Endothelial cell (in vitro differentiated cells): ENCODE measurements around the gene MLEC. TPM values are rescaled to one million over a fixed set of nuclear protein-coding genes. Genes with fewer than 3 reads are reported as not detected.
A peak's percentile ranks its signal among the peaks of the same experiment; 100 is the strongest.

Experiments
- DNase-seq: peaks from one replicate; pipeline ENCODE4 v3.0.0; 2021; ENCODE audit warnings: low spot score
- H3K27ac Mint-ChIP-seq: one replicate; pipeline ENCODE4 v1.8.0; 2021; ENCODE audit warnings: mixed read lengths, inconsistent platforms; ENCODE audit not compliant: unreplicated experiment
- H3K27me3 Mint-ChIP-seq: one replicate; pipeline ENCODE4 v1.8.0; 2021; ENCODE audit warnings: mild to moderate bottlenecking, moderate library complexity, mixed read lengths, inconsistent platforms; ENCODE audit not compliant: unreplicated experiment
- H3K36me3 Mint-ChIP-seq: one replicate; pipeline ENCODE4 v1.8.0; 2021; ENCODE audit warnings: mild to moderate bottlenecking, low read depth, mixed read lengths, inconsistent platforms; ENCODE audit not compliant: unreplicated experiment
- H3K4me1 Mint-ChIP-seq: one replicate; pipeline ENCODE4 v1.8.0; 2021; ENCODE audit warnings: mild to moderate bottlenecking, mixed read lengths, inconsistent platforms; ENCODE audit not compliant: unreplicated experiment
- H3K4me3 Mint-ChIP-seq: one replicate; pipeline ENCODE4 v1.8.0; 2021; ENCODE audit warnings: mild to moderate bottlenecking, mixed read lengths, inconsistent platforms; ENCODE audit not compliant: unreplicated experiment
- H3K9me3 Mint-ChIP-seq: one replicate; pipeline ENCODE4 v1.8.0; 2021; ENCODE audit warnings: mixed read lengths, inconsistent platforms; ENCODE audit not compliant: unreplicated experiment
- CTCF ChIP-seq: fragments of 200-600 bp; sonication (generic); IDR thresholded peaks from one replicate; pipeline ENCODE4 v1.5.0; 2021; ENCODE audit warnings: antibody characterized with exemption; ENCODE audit not compliant: unreplicated experiment
- total RNA-seq: library from RNA; stranded (reverse); fragmentation: NEBNext Ultra II Directional; extraction: Animal tissue kit (Norgen Biotek cat#: 25700); gene quantifications from one replicate; pipeline ENCODE4 v1.2.1, GENCODE V29; 2021; ENCODE audit not compliant: unreplicated experiment

MLEC gene
- total RNA-seq, 1 donor from 2014 or later: 124 TPM

GRCh38 chr12:120649442-120650232 lies 37.3 kb upstream of the MLEC start:
- no peak overlapping the region for H3K4me3 Mint-ChIP-seq
- peak; percentile 16 for TF ChIP-seq CTCF
- no peaks in the 10 kb centered on the region for H3K36me3 Mint-ChIP-seq
- DNase-seq: no peak
- H3K9me3 Mint-ChIP-seq: no peaks in the 10 kb centered on the region
- H3K27me3 Mint-ChIP-seq: peaks cover 14% of the 10 kb centered on the region
- no peak overlapping the region for H3K27ac Mint-ChIP-seq
- H3K4me1 Mint-ChIP-seq: peaks cover 14% of the 10 kb centered on the region

DNA sequence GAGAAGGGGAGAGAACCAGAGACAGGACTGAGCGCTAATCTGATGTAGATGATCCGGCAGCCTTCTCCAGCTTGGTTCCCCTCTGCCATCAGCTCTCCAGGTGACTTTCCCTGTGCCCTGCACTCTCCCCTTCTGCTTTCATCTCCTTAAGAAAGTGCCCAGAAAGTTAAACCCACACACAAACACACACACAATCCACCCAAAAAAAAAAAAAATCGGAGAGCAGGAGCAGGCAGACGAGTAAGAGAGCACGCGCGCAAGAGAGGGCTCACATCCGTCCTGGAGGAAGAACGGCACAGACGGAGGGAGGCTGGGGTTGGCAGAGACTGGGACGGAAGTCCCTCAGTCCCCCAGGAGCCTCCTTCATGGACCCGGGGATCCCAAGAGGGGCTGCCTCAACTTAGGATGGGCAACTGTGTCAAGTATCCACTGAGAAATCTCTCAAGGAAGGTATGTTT lies 36.7 kb upstream of the MLEC start:
- Mint-ChIP-seq H3K36me3 (no peaks in the 10 kb centered on the region), H3K4me3 (no peak overlapping the region), H3K4me1 (peaks cover 14% of the 10 kb centered on the region), H3K27ac (no peak overlapping the region), H3K27me3 (peaks cover 13% of the 10 kb centered on the region), H3K9me3 (no peaks in the 10 kb centered on the region)
- no peak for TF ChIP-seq CTCF
- DNase-seq: no peak

GRCh38 chr12:120651821-120652220 lies 35.1 kb upstream of the MLEC start:
- Mint-ChIP-seq H3K36me3 (no peaks in the 10 kb centered on the region), H3K4me1 (peaks cover 14% of the 10 kb centered on the region), H3K27me3 (peaks cover 10% of the 10 kb centered on the region), H3K4me3 (no peak overlapping the region), H3K27ac (no peak overlapping the region), H3K9me3 (no peaks in the 10 kb centered on the region)
- no peak for TF ChIP-seq CTCF
- DNase-seq: no peak

DNA sequence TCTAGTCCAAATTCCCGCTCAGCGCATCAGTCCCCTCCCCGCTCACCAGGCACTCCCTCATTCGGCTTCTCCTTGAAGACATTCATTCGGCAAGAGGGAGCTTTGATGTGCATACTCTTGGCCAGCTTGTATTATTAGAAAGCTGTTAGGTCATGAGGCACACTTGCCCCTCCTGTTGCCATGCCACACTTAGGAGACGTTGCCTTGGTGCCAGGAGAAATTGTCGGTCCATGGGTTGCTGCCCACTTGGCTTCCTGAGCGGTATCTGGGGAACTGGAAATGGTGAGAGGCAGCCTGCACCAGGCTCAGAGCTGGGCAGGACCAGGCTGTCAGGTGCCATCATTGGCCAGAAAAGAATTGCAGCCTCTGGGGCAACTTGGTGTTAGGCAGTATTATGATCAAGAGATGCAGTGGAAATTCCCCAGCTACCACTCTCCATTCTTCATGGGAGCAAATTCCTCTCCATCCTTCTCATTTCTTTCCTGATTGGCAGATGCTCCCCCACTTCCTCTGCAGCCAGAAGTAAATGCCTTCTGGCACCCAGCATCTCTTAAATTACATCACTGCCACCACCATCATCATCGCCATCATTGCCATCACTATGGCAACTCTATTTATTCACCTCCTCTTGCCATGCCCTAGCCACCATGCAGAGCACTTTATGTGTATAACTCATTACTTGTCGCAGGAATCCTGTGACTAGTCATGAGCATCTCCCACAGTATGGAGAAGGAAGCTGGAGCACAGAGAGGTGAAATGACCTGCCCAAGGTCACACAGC lies 34.1 kb upstream of the MLEC start:
- H3K4me1 Mint-ChIP-seq: peaks cover 14% of the 10 kb centered on the region
- H3K36me3 Mint-ChIP-seq: no peaks in the 10 kb centered on the region
- TF ChIP-seq CTCF: no peak
- peaks cover 10% of the 10 kb centered on the region for H3K27me3 Mint-ChIP-seq
- no peak overlapping the region for H3K4me3 Mint-ChIP-seq
- no peak overlapping the region for H3K27ac Mint-ChIP-seq
- H3K9me3 Mint-ChIP-seq: no peaks in the 10 kb centered on the region
- DNase-seq: no peak

- Mint-ChIP-seq H3K27ac (no peak overlapping the region), H3K27me3 (peaks cover 7% of the 10 kb centered on the region), H3K4me3 (no peak overlapping the region), H3K9me3 (no peaks in the 10 kb centered on the region), H3K4me1 (peaks cover 14% of the 10 kb centered on the region), H3K36me3 (no peaks in the 10 kb centered on the region)
- no peak for TF ChIP-seq CTCF
- DNase-seq: no peak
Observed at GRCh38 chr12:120653611-120654010, 33.3 kb upstream of the MLEC start.
